ENCODE data around the gene UBXN7.
"Not testable (repeated sequence)": the region's sequence is repeated elsewhere in the genome, so short reads cannot be mapped to it uniquely, and the experiment has no call there.

The UBXN7 gene

DNA sequence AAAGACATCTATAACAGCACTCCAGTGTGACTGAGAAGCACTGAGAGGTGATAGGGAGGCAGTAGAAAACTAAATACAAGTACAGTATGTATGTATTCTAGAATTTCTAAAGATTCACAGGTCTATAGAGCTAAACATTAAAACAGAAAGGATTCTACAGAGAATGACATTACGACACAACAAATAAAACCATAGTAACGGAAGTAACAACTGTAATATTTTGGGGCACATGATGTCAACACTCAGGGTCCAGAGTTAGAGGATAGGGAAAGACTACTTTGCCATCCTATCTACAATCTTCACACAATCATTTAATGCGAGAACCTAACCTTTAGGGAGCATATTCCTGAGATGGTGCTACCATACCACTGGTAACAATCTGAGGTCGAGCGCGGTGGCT, 13.6 kb downstream of the UBXN7 start:
- no peak for DNase-seq

DNA sequence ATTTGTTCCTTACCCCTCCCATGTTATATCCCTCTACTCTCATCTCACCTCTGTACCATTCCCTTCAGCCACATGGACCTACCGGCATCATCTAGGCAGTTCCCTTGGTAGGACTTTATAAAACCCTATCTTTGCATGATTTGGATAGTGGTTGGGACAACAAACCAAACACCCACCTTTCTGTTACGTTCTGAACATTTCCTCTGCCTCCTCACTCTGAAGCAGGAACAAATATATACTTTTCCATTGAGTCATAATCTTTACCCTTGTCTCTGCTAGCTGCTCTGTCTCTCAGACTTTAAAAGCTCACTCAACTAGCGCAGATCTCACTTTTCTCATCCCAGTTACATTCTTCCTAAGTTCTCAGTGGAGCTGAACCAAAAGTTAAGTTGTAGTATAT, 17.8 kb downstream of the UBXN7 start:
- DNase-seq, result no peak

DNA sequence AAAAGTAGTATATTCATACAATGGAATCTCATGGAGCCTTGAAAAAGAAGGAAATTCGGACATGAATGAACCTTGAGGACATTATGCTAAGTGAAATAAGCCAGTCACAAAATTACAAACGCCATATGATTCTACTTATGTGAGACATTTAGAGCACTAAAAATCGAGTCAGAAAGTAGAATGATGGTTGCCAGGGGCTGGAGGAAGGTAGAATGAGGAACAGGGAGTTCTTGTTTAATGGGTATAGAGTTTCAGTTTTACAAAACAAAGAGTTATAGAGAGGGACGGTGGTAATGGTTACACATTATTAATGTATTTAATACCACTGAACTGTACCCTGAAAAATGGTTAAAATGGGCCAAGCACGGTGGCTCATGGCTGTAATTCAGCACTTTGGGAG, 19.5 kb downstream of the UBXN7 start:
- DNase-seq, result no peak

DNA sequence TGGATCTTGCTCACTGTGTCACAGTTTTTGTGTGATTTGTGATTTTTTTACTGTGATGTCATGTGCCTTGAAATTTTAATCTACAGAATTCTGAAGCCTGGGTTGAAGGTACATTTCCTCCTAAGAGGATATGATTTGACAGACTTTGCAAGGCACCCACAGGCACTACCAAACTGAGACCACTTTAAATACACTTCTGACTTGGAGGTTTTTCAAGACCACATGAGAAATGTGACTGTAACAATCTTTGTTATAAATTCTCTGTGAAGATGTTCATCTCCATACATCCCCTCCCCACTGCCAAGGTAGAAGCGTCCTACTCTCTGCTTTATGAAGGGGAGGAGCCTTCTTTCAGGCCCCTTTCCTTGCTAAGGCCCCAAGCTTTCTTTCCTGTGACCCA, 22.8 kb downstream of the UBXN7 start:
- no peak for DNase-seq

DNA sequence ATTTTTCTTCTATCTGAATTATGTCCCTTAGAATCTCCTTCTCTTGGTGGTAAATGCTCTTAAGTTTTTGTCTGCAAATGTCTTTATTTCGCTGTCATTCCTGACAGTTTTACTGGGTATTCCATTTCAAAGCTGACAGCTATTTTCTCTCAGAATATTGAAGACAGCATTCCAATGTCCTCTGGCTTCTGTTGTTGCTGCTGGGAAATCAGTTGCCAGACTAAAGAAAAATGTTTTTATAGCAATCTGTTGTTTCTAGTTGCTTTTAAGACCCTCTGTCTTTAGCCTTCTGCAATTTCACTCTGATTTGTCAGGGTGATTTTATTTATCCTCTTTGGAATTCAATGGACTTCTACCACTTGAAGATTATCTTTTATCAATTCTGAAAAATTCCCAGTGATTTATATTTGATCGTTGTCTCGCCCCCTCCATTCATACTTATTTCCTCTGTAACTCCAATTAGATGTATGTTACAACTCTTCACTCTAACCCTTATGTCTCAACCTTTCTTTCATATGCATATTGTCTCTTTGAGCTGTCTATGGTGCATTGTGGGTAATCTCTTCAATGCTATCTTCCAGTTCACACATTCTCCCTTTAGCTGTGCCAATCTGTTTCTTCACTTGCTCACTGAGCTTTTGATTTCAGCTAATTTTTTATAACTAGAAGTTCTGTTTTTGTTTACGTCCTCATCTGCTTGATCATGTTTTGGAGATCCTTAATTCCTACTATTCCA, 23.5 kb downstream of the UBXN7 start:
- no peak for DNase-seq

DNA sequence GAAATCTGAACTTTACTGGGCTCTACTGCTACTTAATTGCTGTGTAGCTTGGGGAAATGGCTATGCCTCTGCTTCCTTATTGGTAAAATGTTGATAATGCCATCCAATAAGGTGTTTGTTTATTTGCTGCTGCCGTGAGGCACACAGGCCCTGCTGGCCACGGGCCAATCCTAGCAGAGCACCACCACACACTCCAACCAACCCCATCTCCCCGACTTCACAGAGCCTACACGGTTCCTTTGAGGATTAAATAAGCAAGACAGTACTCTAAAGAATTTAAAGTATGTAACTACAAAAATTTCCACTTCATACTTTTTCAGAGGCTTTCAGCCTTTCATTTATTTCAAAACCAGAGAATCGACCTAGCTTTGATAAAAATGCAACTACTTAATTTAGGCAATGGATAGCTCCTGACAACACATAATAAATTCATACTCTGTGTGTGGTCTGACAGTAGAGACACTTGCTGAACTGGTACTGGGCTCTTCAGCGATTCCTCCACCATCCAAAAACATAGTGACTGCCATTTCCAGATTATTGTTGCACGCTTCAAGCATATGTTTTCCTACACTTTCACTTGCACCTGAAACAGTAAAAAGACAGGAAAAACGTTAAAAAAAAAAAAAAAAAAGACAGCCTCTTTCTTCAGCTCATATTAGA, 25.3 kb downstream of the UBXN7 start:
- DNase-seq, result no peak

DNA sequence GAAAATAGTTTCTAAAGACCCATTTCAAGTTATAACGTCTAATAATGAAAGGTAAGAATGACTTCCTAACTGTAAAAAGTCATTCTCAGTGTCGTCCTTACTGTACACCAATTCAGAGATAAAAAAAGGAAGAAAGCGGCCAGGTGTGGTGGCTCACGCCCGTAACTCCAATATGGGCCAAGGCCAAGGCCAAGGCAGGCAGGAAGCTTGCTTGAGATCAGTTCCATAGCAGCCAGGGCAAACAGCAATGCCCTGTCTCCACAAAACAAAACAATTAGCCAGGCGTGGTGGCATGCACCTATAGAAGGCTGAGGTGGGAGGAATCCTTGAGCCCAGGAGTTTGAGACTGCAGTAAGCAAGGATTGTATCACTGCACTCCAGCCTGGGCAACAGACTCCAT, 31.9 kb downstream of the UBXN7 start:
- DNase-seq, result no peak

DNA sequence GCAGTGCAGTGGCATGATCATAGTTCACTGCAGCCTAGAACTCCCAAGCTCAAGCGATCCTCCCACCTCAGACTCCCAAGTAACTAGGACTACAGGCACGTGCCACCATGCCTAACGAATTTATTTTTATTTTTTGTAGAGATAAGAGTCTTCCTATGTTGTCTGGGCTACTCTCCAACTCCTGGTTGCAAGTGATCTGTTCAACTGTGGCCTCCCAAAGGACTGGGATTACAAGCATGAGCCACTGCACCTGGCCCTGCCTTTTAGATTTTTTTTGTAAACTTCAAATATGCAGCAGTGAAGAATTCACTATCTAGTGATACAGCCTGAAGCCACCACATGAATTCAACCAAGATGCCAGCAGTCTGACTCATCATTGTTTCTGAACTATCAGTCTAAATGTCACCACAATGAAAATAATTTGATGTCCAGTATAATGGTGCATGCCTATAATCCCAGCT, 32.7 kb downstream of the UBXN7 start:
- no peak for DNase-seq

DNA sequence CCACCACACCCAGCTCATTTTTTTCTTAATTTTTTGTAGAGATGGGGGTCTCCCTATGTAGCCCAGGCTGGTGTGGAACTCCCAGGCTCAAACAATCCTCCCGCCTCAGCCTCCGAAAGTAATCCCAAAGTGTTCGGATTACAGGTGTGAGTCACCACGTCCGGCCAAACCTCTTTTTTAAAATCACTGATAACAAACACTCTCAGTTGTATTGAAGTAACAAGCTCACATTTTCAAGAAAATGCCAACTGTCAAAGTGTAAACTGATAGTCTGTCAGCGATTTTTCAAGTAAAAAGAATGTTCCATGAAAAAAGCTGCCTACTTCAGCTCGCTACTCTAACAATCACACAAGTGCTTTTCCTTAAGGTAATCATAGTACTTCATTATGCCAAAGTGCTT, 33.4 kb downstream of the UBXN7 start:
- DNase-seq, result no peak

DNA sequence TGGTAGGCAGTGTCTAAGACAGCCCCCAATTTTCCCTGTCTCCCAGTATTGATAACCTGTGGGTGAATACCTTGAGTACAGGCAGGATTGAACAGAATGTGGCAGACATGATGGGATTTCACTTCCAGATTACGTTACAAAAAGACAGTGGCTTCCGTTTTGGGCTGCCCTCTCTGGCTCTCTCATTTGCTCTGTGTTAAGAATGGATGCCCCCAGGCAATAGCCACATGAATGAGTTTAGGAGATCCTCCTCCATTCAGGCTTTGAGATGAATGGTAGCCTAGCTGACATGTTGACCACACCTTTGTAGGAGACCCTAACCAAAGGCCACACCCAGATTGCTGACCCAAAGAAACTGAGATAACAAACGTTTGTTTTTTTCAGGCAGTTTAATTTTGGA, 34.3 kb downstream of the UBXN7 start:
- DNase-seq, result no peak

DNA sequence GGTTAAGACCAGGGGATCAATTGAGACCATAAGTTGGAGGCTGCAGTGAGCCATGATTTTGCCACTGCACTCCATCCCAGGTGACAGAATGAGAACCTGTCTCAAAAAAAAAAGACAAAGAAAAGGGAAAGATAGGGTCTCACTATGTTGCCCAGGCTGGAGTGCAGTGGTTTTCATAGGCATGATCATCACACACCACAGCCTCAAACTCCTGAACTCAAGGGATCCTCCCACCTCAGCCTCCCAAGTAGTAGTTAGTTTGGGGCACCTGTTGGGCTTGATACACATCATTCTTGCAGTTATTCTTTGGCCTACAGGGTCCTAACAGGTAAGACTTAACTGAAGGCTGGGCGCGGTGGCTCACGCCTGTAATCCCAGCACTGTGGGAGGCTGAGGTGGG, 42.1 kb downstream of the UBXN7 start:
- no peak for DNase-seq

DNA sequence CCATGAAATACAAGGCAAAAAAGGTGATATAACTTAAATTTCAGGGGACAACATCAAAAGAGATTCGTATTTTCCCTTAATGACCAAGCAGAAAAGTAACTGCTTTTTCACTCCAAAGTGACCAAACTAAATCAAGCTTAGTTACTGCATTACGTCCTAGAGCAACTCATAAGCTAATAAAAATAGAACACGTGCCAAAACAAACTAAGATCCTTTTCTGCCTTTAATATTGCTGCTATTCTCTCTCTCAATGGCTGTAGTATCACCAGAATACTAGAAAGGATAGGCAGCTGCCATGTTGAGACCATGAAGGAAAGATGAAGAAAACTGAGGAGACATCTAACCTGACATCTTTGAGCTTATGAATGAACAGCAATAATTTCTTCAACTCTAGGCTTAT, 43.3 kb downstream of the UBXN7 start:
- no peak for DNase-seq

DNA sequence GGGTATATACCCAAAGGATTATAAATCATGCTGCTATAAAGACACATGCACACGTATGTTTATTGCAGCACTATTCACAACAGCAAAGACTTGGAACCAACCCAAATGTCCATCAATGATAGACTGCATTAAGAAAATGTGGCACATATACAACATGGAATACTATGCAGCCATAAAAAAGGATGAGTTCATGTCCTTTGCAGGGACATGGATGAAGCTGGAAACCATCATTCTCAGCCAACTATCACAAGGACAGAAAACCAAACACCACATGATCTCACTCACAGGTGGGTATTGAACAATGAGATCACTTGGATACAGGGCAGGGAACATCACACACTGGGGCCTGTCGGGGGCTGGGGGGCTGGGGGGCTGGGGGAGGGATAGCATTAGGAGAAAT, 44.3 kb downstream of the UBXN7 start:
- DNase-seq, result not testable (repeated sequence)

DNA sequence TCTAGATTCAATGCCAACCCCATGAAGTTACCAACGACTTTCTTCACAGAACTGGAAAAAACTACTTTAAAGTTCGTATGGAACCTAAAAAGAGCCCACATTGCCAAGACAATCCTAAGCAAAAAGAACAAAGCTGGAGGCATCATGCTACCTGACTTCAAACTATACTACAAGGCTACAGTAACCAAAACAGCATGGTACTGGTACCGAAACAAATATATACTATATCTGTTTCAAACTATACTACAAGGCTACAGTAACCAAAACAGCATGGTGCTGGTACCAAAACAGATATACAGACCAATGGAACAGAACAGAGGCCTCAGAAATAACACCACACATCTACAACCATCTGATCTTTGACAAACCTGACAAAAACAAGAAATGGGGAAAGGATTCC, 45.4 kb downstream of the UBXN7 start:
- DNase-seq, result not testable (repeated sequence)

DNA sequence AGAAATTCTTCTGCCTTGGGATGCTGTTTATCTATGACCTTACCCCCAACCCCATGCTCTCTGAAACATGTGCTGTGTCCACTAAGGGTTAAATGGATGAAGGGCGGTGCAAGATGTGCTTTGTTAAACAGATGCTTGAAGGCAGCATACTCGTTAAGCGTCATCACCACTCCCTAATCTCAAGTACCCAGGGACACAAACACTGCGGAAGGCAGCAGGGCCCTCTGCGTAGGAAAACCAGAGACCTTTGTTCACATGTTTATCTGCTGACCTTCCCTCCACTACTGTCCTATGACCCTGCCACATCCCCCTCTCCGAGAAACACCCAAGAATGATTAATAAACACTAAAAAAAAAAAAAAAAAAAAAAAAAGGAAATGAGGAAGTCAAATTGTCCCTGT, 46.2 kb downstream of the UBXN7 start:
- not testable (repeated sequence) for DNase-seq

DNA sequence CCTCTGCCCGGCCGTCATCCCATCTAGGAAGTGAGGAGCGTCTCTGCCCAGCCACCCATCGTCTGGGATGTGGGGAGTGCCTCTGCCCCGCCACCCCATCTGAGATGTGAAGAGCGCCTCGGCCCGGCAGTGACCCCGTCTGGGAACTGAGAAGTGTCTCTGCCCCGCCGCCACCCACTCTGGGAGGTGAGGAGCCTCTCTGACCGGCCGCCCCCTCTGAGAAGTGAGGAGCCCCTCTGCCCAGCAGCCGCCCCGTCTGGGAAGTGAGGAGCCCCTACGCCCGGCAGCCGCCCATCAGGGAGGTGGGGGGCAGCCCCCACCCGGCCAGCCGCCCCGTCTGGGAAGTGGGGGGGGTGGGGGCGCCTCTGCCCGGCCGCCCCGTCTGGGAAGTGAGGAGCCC, 46.8 kb downstream of the UBXN7 start:
- not testable (repeated sequence) for DNase-seq

DNA sequence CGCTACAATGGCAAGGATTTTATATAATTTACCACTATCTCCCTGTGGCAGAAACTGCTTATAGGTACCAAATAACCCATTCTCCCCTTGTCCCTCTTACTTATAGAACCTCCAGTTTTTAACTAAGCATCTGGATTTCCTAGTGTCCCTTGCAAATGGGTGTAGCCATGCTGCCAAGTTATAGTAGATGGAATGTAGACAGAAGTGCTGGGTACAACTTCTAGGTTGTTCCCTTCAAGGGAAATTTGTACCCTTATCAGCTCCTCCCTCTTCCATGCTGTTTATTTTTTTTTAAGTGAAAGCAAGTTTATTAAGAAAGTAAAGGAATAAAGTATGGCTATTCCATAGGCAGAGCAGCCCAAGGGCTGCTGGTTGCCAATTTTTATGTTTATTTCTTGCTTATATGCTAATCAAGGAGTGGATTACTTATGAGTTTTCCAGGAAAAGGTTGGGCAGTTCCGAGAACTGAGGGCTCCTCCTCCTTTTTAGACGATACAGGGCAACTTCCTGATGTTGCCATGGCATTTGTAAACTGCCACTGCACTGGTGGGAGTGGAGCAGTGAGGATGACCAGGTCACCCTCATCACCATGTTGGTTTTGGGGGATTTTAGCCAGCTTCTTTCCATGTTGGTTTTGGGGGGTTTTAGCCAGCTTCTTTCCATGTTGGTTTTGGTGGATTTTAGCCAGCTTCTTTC, 53.9 kb downstream of the UBXN7 start:
- DNase-seq, result no peak

DNA sequence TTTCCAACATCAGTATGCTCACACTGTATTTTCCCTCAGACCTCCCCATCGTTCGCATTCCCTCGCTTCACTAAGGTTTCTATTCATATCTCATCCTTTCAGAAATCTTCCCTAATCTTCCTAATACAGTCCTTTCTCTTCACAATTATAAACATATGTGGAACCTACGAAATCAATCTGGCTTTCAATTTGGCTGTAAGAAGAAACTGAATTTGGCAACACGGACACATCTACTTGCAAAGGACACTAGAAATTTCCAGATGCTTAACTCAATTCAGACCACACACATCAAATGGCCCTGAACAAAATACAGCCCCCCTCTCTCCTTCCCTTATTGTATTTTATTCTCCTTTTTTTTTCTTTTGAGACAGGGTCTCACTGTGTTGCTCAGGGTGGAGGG, 54.9 kb downstream of the UBXN7 start:
- no peak for DNase-seq

DNA sequence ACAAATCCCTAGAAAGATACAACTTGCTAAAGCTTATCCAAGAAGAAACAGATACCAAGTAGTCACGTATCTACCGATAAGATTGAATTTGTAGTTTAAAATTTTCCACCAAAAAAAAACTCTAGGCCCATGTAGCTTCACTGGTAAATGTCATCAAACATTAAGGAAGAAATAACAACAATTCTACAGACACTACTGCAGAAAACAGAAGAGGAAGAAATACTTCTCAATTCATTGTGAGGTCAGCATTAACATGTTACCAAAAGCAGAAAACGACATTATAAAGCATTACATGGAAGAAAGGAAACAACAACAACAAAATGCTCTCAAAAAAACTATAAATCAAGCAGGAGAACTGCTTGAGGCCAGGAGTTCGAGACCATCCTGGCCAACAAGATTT, 66.5 kb downstream of the UBXN7 start:
- DNase-seq, result no peak

DNA sequence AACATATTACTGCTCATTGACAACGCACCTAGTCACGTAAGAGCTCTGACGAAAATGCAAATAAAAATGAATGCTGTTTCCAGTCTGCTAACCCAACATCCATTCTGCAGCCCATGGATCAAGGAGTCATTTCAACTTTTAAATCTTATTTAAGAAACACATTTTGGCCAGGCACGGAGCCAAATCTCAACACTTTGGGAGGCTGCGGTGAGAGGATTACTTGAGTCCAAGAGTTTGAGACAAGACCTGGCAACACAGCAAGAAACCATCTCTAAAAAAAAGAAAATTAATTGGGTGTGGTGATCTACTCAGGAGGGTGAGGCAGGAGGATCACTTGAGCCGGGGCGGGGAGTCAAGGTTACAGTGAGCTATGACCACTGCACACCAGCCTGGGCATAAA, 71.6 kb downstream of the UBXN7 start:
- DNase-seq, result no peak

DNA sequence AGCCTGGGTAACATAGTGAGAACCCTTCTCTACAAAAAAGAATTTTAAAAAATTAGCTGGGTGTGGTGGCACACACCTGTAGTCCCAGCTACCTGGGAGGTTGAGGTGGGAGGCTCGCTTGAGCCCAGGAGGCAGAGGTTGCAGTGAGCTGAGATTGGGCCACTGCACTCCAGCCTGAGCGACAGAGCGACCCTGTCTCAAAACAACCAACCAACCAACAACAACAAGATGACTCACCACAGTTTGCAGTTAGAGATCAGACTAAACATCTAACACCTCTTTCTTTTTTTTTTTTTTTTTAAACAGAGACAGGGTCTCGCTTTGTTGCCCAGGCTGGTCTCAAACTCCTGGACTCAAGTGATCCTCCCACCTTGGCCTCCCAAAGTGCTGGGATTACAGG, 73.7 kb downstream of the UBXN7 start:
- DNase-seq, result not testable (repeated sequence)

DNA sequence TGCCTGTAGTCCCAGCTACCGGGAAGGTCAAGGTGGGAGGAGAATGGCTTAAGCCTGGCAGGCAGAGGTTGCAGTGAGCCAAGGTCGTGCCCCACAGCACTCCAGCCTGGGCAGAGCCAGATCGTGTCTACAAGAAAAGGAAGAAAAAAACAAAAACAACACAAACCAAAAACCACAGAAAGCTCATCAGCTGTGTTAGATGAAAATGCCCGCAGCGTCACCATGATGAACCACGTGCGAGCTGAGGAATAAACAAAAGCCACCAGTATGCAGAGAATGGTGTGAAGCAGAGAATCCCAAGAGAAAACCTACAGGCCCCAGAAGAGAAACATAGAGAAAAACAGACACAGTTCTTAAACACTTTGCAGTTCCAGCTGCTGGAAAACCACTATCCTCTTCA, 74.3 kb downstream of the UBXN7 start:
- DNase-seq, result no peak

DNA sequence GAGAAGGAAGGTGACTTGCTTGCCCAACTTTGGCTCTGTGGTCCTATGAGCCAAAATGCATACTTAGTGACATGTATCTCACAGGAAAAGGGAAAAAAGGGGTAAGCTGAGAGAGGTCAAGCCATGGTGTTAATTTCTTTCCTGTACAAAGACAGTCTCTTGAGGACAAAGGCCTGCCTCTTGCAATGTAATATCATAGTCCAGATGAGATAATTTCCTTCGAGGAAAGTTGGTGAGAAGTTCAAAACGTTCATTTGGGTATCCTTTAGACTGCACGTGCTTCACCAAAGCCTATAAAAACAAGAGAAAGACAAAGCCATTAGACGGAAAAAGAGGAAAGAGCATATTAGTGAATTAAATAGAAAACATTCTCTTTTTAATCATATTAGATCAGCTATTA, 75.7 kb downstream of the UBXN7 start:
- DNase-seq, result no peak

DNA sequence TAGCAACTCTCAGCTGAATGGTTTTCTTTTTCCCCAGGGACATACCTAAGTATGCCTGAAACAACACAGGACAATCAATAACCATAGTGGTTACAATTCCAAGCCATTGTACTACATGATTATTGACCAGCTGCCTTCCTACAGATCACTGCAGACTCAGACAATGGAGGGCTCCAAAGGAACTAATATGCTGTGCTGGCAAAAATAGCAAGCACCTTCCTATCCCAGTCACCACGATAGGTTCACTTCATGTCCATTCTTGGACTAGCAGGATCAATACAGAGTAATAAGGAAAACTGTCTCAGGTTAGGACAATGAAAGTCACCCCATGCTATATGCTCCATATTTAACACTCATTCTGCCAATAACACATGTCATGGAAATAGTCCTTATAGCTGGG, 76.6 kb downstream of the UBXN7 start:
- no peak for DNase-seq

Measured in NCI-H345 (cell line).